Muscle of leg (tissue), 16 donors: ENCODE results near the gene CPHXL2. TPM values are rescaled to one million over a fixed set of nuclear protein-coding genes. Genes with fewer than 3 reads are reported as not detected.

Experiments used
- DNase-seq: peaks from one replicate; pipeline ENCODE4 v3.0.0; 2013
- H3K27ac ChIP-seq: one replicate; pipeline ENCODE4 v1.5.1; 2013; ENCODE audit warnings: mild to moderate bottlenecking, low read length, control low read depth
- H3K27me3 ChIP-seq: one replicate; pipeline ENCODE4 v1.6.1; 2013; ENCODE audit warnings: low read length; ENCODE audit not compliant: control insufficient read depth, insufficient read depth
- H3K36me3 ChIP-seq: one replicate; pipeline ENCODE4 v1.6.1; 2013; ENCODE audit warnings: low read length; ENCODE audit not compliant: control insufficient read depth, insufficient read depth
- H3K4me1 ChIP-seq: one replicate; pipeline ENCODE4 v1.6.1; 2013; ENCODE audit warnings: low read length; ENCODE audit not compliant: control insufficient read depth, insufficient read depth
- H3K4me3 ChIP-seq: one replicate; pipeline ENCODE4 v1.5.1; 2013; ENCODE audit warnings: low read length, control low read depth
- H3K9me3 ChIP-seq: replicated peaks from 2 replicates; pipeline ENCODE4 v1.6.1; 2013; ENCODE audit warnings: low read depth, low read length; ENCODE audit not compliant: control insufficient read depth
- WGBS: methylation state at CpG from one replicate; pipeline ENCODE4 v1.1.5; 2013; ENCODE audit warnings: missing lambda C conversion rate; ENCODE audit not compliant: insufficient coverage; 5-methylcytosine and 5-hydroxymethylcytosine counted together
- long read RNA-seq, 11 donors: transcript quantifications; one replicate each; lab custom pipeline, GENCODE V29; 2026
- polyA plus RNA-seq, 8 donors: library from polyadenylated mRNA; unstranded; fragments of 120-200 nt; gene quantifications; one replicate each; pipeline versions ENCODE4 v1.2.1 to v1.2.3, GENCODE V29; 2013; ENCODE audit warnings: inconsistent platforms in 1 of 8, low replicate concordance in 1 of 8; ENCODE audit not compliant: insufficient read length in 8 of 8, insufficient read depth in 1 of 8
- total RNA-seq: library from RNA; stranded (reverse); fragments of 120-200 nt; gene quantifications from one replicate; pipeline ENCODE4 v1.2.4, GENCODE V29; 2013

CPHXL2 gene
- not detected for total RNA-seq
- under 1 TPM in 2 of 8 donors, not detected in 6; 0.10 to 0.15 TPM for polyA plus RNA-seq
- long read RNA-seq, donor 1 = 0 reads
- long read RNA-seq, donor 2 = 0 reads
- long read RNA-seq, donor 3 = 0 reads
- long read RNA-seq, donor 4 = 0 reads
- long read RNA-seq, donor 5 = 0 reads
- long read RNA-seq, donor 6 = 0 reads
- long read RNA-seq, donor 7 = 0 reads
- long read RNA-seq, donor 8 = 0 reads
- long read RNA-seq, donor 9 = 0 reads
- long read RNA-seq, donor 10 = 0 reads
- long read RNA-seq, donor 11 = 0 reads

DNA sequence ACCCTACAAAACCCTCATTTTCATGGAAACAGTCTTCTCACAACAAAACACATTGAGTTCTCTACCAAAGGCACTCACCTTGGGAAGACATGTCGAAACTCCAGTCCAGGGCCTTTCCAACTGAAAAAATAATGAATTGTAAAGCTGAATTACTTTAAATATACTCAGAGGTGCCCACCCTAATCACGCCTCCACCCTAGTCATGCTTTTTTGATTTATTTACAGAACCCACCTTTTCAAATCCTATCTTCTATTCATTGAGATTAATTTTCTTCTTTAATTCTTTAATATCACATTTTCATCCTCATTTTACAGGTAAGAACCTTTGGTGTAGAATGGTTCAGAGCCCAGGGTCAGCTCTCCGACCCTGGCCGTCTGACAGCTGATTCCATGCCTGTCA is at the start of gene CPHXL2:
Gene CPHXL2, minus strand, starts transcription at position 101 of the 400 bp plus-strand sequence. Its CDS starts 10 bp downstream, at position 91.
- Histone ChIP-seq H3K27me3 (no peaks in the 10 kb centered on the region), H3K27ac (no peak within 1 kb of the TSS), H3K9me3 (no peaks in the 10 kb centered on the region), H3K36me3 (no peaks in the 10 kb centered on the region), H3K4me3 (no peak within 1 kb of the TSS), H3K4me1 (no peaks in the 10 kb centered on the region)
- WGBS = 74% methylated on average over 2 of the region's 4 CpGs
- no peak for DNase-seq

GRCh38 chr16:75726390-75726789 is 49.6 kb upstream of the CPHXL2 start, which contains the start of gene CPHXL:
Gene CPHXL (minus strand): TSS chr16:75726490. CDS start chr16:75726442, 48 bp downstream.
- Histone ChIP-seq H3K4me3 (no peak within 1 kb of the TSS), H3K27me3 (no peaks in the 10 kb centered on the region), H3K36me3 (no peaks in the 10 kb centered on the region), H3K4me1 (no peaks in the 10 kb centered on the region), H3K27ac (no peak within 1 kb of the TSS), H3K9me3 (no peaks in the 10 kb centered on the region)
- DNase-seq = no peak
- 100% methylated on average over 1 of the region's 5 CpGs for WGBS

DNA sequence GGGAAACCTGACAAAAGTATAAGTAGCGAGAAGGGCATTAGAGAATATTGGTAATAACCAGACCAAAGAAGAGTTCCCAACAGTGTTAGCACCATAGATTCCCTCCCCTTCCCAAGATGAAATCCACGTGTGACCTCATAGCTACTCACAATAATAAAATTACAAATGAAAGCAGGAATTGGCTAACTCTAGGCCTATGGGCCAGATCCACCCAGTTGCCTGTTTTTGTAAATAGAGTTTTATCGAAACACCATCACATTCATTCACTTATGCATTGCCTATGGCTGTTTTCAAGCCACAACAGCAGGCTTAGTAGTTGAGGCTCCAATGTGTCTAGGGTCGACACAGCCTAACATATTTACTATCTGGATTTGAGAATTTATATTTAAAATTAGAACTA is 41.6 kb upstream of the CPHXL2 start:
- no peak overlapping the region for H3K27ac ChIP-seq
- no peak for DNase-seq
- H3K4me3 ChIP-seq = no peak overlapping the region
- no peaks in the 10 kb centered on the region for H3K36me3 ChIP-seq
- H3K9me3 ChIP-seq = peaks cover 4% of the 10 kb centered on the region
- H3K27me3 ChIP-seq = no peaks in the 10 kb centered on the region
- WGBS = no CpG with 5 or more reads among the region's 4 CpGs
- no peaks in the 10 kb centered on the region for H3K4me1 ChIP-seq

GRCh38 chr16:75714661-75715060 is 37.9 kb upstream of the CPHXL2 start:
- H3K9me3 ChIP-seq = peaks cover 15% of the 10 kb centered on the region
- no peaks in the 10 kb centered on the region for H3K36me3 ChIP-seq
- no peak overlapping the region for H3K4me3 ChIP-seq
- DNase-seq = no peak
- H3K27me3 ChIP-seq = no peaks in the 10 kb centered on the region
- no peaks in the 10 kb centered on the region for H3K4me1 ChIP-seq
- H3K27ac ChIP-seq = no peak overlapping the region

DNA sequence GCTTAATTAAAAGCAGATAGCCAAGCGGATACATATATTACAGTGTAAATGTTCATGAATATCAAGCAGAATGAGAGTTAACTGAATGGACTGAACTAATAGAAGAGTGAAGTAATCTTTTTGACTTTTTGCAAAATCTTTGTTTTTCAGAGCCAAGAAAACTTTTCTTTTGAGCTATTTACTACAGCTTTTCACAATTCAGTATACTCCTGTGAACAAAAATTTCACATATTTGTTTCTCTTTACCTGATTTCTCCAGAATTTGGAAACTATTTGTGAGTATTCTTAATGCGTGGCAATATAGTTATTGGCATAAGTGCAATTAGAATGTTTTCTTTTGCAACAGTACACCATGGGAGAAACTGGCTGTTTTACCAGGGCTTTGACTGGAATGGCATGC is 33.5 kb upstream of the CPHXL2 start:
- Histone ChIP-seq H3K27me3 (no peaks in the 10 kb centered on the region), H3K9me3 (peaks cover 12% of the 10 kb centered on the region), H3K36me3 (no peaks in the 10 kb centered on the region), H3K4me1 (no peaks in the 10 kb centered on the region), H3K27ac (no peak overlapping the region), H3K4me3 (no peak overlapping the region)
- no CpG with 5 or more reads among the region's 2 CpGs for WGBS
- no peak for DNase-seq

- DNase-seq = no peak
- H3K27me3 ChIP-seq = no peaks in the 10 kb centered on the region
- H3K36me3 ChIP-seq = no peaks in the 10 kb centered on the region
- H3K27ac ChIP-seq = no peak overlapping the region
- no peak overlapping the region for H3K4me3 ChIP-seq
- H3K9me3 ChIP-seq = no peaks in the 10 kb centered on the region
- 89% methylated on average over 4 of the region's 4 CpGs for WGBS
- H3K4me1 ChIP-seq = no peaks in the 10 kb centered on the region
Observed at GRCh38 chr16:75703306-75703705, 26.5 kb upstream of the CPHXL2 start.

- Histone ChIP-seq H3K36me3 (no peaks in the 10 kb centered on the region), H3K9me3 (no peaks in the 10 kb centered on the region), H3K27me3 (no peaks in the 10 kb centered on the region), H3K4me1 (no peaks in the 10 kb centered on the region), H3K27ac (no peak overlapping the region), H3K4me3 (no peak overlapping the region)
- no peak for DNase-seq
- no CpG with 5 or more reads among the region's 2 CpGs for WGBS
Observed at GRCh38 chr16:75702242-75702641, 25.4 kb upstream of the CPHXL2 start.

GRCh38 chr16:75701361-75701760 is 24.6 kb upstream of the CPHXL2 start, which contains the start of gene DUXB:
Gene DUXB (minus strand): TSS chr16:75701461. CDS start chr16:75701418, 43 bp downstream.
- no peaks in the 10 kb centered on the region for H3K36me3 ChIP-seq
- H3K9me3 ChIP-seq = no peaks in the 10 kb centered on the region
- DNase-seq = no peak
- H3K4me1 ChIP-seq = no peaks in the 10 kb centered on the region
- 80% methylated on average over 1 of the region's 5 CpGs for WGBS
- H3K27ac ChIP-seq = no peak within 1 kb of the TSS
- H3K27me3 ChIP-seq = no peaks in the 10 kb centered on the region
- H3K4me3 ChIP-seq = no peak within 1 kb of the TSS

- H3K9me3 ChIP-seq = no peaks in the 10 kb centered on the region
- H3K27me3 ChIP-seq = no peaks in the 10 kb centered on the region
- no peaks in the 10 kb centered on the region for H3K36me3 ChIP-seq
- no peak for DNase-seq
- 81% methylated on average over 2 of the region's 5 CpGs for WGBS
- H3K27ac ChIP-seq = no peak overlapping the region
- no peaks in the 10 kb centered on the region for H3K4me1 ChIP-seq
- H3K4me3 ChIP-seq = no peak overlapping the region
Observed at GRCh38 chr16:75697571-75697970, 20.8 kb upstream of the CPHXL2 start.

GRCh38 chr16:75695708-75696107 is 18.9 kb upstream of the CPHXL2 start:
- DNase-seq = no peak
- WGBS = 90% methylated on average over 4 of the region's 6 CpGs
- Histone ChIP-seq H3K4me3 (no peak overlapping the region), H3K27ac (no peak overlapping the region), H3K9me3 (no peaks in the 10 kb centered on the region), H3K27me3 (no peaks in the 10 kb centered on the region), H3K4me1 (no peaks in the 10 kb centered on the region), H3K36me3 (no peaks in the 10 kb centered on the region)

GRCh38 chr16:75687361-75687760 is 10.6 kb upstream of the CPHXL2 start:
- H3K4me1 ChIP-seq = no peaks in the 10 kb centered on the region
- H3K36me3 ChIP-seq = no peaks in the 10 kb centered on the region
- no peak overlapping the region for H3K27ac ChIP-seq
- no peaks in the 10 kb centered on the region for H3K27me3 ChIP-seq
- no peak for DNase-seq
- H3K9me3 ChIP-seq = peaks cover 3% of the 10 kb centered on the region
- H3K4me3 ChIP-seq = no peak overlapping the region
